Stimulated activated CD4-positive, alpha-beta T cell treated with anti-CD3 and anti-CD28 coated beads, Interleukin-1b, Interleukin-23, amount 100 ng/mL, for 1 hour (primary cell): ENCODE data around the gene TSPEAR.
"Not testable (repeated sequence)": the region's sequence is repeated elsewhere in the genome, so short reads cannot be mapped to it uniquely, and the experiment has no call there.

Experiments used
- DNase-seq, 2 donors: peaks; one replicate each; pipeline ENCODE4 v3.0.0-alpha.2; 2020; ENCODE audit warnings: low read depth in 2 of 2

The TSPEAR gene

DNA sequence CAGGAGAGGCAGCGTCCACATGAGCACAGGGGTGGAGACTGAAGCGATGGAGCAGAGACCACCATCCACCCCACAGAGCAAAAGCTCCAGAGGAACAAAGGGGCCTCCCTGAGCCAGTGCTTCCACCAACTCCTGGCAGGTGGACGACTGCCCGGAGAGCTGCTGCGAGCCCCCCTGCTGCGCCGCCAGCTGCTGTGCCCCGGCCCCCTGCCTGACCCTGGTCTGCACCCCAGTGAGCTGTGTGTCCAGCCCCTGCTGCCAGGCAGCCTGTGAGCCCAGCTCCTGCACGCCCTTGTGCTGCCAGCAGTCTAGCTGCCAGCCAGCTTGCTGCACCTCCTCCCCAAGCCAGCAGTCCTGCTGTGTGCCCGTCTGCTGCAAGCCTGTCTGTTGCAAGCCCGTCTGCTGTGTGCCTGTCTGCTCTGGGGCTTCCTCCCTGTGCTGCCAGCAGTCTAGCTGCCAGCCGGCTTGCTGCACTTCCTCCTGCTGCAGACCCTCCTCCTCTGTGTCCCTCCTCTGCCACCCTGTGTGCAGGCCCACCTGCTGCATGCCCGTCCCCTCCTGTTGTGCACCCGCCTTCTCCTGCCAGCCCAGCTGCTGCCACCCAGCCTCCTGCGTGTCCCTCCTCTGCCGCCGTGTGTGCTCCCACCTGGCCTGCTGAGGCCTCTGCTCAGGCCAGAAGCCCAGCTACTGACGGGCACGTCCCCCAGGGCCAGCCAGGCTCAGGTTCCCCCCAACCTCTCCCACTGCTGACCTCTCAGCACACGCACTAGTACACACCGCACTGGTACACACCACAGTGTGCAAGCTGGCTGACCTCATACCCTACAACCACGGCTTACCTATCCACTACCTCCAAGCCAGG is 9.0 kb downstream of the TSPEAR start:
- no peak for DNase-seq

DNA sequence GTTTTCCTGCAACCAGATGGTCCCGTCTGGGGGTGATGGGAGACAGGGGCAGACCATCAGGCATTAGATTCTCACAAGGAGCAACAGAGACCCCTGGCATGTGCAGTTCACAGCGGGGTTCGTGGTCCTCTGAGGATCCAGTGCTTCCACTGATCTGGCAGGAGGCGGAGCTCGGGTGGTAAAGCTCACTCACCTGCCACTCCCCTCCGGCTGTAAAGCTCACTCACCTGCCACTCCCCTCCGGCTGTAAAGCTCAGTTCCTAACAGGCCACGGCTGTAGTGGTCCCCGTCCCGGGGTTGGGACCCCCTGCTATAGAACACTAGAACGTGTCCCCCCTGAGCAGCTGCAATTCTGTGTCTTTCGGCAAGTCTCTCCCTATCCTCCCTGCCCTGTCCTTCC is 9.8 kb downstream of the TSPEAR start:
- no peak for DNase-seq

GRCh38 chr21:44701023-44701400 is 10.4 kb downstream of the TSPEAR start:
- DNase-seq, result no peak

DNA sequence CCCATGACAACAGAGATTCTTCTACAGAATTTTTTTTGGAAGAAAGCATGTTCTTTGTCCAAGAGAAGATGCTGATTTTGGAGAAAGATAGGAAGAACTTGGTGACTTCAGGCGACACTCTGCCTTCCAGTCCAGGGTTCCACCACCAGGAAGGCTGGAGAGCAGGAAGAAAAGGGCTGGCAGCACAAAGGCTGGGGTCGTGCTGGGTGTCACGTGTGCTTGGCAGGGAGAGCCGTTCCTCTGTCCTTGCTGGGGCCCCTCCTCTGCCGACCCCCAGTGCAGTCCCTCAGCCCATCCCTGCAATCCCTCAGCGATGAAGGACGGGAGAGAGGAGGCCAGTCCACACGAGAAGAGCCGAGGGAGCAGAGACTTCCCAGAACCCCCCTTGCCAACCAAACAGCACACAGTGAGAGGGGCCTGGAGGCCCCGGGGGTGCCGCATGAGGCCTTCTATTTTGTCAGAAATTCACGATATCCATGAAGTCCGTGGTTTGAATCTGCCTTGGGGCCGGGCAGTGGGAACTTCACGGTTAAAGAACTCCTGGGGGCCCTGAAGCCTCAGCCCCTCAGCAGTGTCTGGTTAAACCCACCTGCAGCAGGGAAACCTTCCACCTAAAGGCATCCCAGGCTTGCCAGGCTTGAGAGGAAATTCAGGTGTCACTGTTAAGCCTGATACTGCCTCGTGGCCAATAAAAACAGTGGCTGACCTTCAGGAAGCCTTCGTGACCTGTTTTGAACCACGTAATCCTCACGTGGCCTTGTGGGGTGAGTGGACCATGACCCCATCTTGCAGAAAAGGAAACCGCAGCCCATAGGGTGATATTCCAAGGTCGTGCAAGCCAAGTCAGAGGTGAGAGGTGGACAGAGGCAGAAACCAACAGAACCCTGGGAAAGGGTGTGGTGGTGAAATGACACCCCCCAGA is 11.0 kb downstream of the TSPEAR start:
- no peak for DNase-seq

GRCh38 chr21:44699502-44700001 is 11.8 kb downstream of the TSPEAR start:
- DNase-seq, result no peak

GRCh38 chr21:44697811-44698734 is 13.3 kb downstream of the TSPEAR start:
- no peak for DNase-seq

- DNase-seq, result not testable (repeated sequence)
These were observed 14.1 kb downstream of the TSPEAR start, which contains the start of gene KRTAP10-12 for GRCh38 chr21:44697172-44697810. Gene KRTAP10-12, plus strand, starts transcription at chr21:44697172. Its CDS starts 30 bp downstream, at chr21:44697202.

GRCh38 chr21:44696572-44696971 is 14.8 kb downstream of the TSPEAR start:
- DNase-seq, result no peak

GRCh38 chr21:44695641-44696040 is 15.7 kb downstream of the TSPEAR start:
- no peak for DNase-seq

DNA sequence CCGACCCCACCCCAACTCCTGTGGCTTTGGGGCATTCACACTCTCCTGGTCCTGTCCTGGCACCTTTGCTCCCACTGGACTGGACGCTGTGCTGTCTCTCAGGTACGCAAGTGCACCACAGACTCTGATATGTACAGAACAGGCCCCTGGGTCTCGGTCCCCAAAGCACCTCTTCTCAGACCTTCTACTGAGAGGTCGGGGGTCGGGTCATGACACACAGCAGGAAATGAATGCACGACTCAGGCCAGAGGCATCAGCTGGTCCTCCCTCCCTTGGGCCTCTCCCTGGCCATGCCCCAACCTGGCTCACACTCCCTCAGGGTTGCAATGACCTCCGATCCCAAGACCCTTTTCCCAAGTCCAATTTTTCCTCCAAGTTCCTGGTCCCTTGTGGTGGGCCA is 16.2 kb downstream of the TSPEAR start:
- no peak for DNase-seq

- no peak for DNase-seq
These were observed 16.6 kb downstream of the TSPEAR start for GRCh38 chr21:44694776-44695175.

- no peak for DNase-seq
These were observed 18.4 kb downstream of the TSPEAR start for GRCh38 chr21:44692798-44693512.

- DNase-seq, result no peak
These were observed 19.7 kb downstream of the TSPEAR start for GRCh38 chr21:44691686-44692085.

- not testable (repeated sequence) for DNase-seq
These were observed 21.6 kb downstream of the TSPEAR start for GRCh38 chr21:44689740-44690139.

DNA sequence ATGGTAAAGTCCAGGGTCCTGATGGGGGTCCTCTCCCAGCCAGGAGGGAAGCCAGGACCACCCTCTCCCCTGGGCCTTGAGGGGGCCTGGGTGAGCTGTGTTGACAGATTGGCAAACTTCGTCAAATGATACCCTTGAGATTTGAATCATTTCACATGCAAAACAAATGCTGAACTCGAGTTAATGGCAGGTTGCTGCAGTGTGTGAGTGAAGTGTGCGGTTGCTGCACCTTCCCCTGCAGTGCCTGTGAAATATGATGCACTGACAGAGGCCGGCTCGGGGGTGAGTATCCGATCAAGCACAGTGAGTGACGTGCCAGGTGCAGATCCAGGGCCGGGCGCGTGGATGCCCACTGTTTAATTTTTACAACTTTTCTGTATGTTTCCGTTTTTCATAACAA is 23.7 kb downstream of the TSPEAR start:
- no peak for DNase-seq

GRCh38 chr21:44686843-44687561 is 24.4 kb downstream of the TSPEAR start:
- no peak for DNase-seq

DNA sequence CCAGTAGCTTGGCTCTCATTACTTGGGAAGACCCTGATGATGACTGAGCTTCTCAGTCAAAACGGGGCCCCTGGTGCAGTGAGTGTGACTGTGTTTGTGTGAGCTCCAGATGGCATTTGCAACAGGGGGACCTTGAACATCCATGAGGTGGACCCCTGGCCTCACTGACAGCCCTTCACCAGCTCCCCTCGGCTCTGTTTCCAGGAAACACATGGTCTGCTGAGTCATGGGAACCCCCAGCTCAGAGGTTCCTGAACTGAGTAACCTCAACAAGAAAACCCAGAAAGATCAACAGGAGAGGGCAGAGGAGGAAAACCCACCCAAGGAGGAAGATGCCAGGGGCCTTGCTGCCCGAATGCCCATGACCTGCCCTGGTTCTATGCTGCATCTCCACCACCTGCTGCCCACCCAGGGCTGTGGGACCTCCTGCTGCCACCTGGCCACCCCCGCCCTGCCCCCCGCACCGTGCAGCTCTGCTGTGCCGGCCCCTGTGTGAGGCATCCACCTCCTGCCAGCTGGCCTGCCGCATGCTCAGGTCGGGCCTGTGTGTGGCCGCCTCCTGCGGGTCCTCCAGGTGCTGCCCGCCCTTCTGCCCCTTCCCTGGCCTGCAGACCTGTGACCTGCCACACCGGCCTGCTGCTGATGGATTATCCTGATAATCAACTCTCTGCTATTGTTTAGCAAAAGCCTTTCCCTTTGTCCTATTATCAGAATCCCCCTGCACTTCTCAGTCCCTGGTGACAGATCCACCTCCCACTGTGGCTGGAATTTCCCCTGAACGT is 25.2 kb downstream of the TSPEAR start:
- no peak for DNase-seq

GRCh38 chr21:44685050-44685449 is 26.3 kb downstream of the TSPEAR start:
- DNase-seq, result not testable (repeated sequence)

DNA sequence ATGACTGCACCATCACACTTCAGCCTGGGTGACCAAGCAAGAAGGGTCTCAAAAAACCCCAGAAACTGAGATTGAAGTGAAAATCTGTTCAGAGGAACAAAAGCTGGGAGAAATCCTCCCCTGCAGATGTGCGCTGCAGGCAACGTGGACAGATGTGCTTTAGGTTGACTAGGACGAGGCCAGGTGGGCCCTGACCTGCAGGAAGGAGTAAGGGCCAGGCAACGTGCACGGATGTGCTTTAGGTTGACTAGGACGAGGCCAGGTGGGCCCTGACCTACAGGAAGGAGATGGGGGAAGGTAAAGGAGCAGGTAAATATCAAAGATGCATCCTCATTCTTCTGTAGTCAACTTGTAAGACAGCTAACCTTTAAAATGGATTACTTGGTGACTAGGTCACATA is 26.9 kb downstream of the TSPEAR start:
- no peak for DNase-seq
